Caco-2 (cell line): ENCODE results near the gene NDUFA1. TPM values are rescaled to one million over a fixed set of nuclear protein-coding genes. Genes with fewer than 3 reads are reported as not detected.

ENCODE experiments used
- BruUV-seq: library from RNA; stranded (reverse); fragments of 400-500 nt; replicated peaks from 2 replicates; lab custom pipeline; 2021; lab: Mats Ljungman, UMichigan
- CTCF ChIA-PET: fragments of 300-600 bp; sonication (Branson Sonifier 250); formaldehyde crosslinking; loops from one replicate; lab custom pipeline; 2022; ENCODE audit warnings: antibody characterized with exemption; lab: Charles Lee
- POLR2A ChIA-PET: fragments of 300-600 bp; sonication (Branson Sonifier 250); formaldehyde crosslinking; loops from one replicate; lab custom pipeline; 2022; ENCODE audit warnings: antibody characterized with exemption; lab: Charles Lee
- DNase-seq, 2 experiments: peaks; one replicate each; pipeline versions ENCODE4 v3.0.0 to v3.0.0-alpha.2; 2020 to 2022
- H3K27me3 ChIP-seq: replicated peaks from 2 replicates; pipeline ENCODE4 v1.6.0; 2011; ENCODE audit warnings: low read length; ENCODE audit not compliant: control insufficient read depth, insufficient read depth
- H3K36me3 ChIP-seq: 2 replicates; pipeline ENCODE4 v1.5.1; 2011; ENCODE audit warnings: low read length; ENCODE audit not compliant: control insufficient read depth, insufficient read depth
- H3K4me1 ChIP-seq: fragments of 250-450 bp; sonication (Bioruptor Pico); 2 replicates; pipeline ENCODE4 v1.5.1; 2020; ENCODE audit warnings: mild to moderate bottlenecking
- H3K4me3 ChIP-seq: 2 replicates; pipeline ENCODE4 v1.5.1; 2011; ENCODE audit warnings: low read depth, mild to moderate bottlenecking, control low read depth, low read length
- H3K9me3 ChIP-seq: fragments of 250-450 bp; sonication (Bioruptor Pico); 2 replicates; pipeline ENCODE4 v1.5.1; 2020; ENCODE audit warnings: mild to moderate bottlenecking, moderate library complexity
- H3K27ac Mint-ChIP-seq: one replicate; pipeline ENCODE4 v1.8.0; 2022; ENCODE audit warnings: mixed read lengths; ENCODE audit not compliant: unreplicated experiment
- H3K27me3 Mint-ChIP-seq: one replicate; pipeline ENCODE4 v1.8.0; 2022; ENCODE audit warnings: mixed read lengths; ENCODE audit not compliant: insufficient read depth, unreplicated experiment
- H3K36me3 Mint-ChIP-seq: one replicate; pipeline ENCODE4 v1.8.0; 2022; ENCODE audit warnings: mild to moderate bottlenecking, mixed read lengths; ENCODE audit not compliant: insufficient read depth, unreplicated experiment
- H3K4me1 Mint-ChIP-seq: one replicate; pipeline ENCODE4 v1.8.0; 2022; ENCODE audit warnings: low read depth, mixed read lengths; ENCODE audit not compliant: unreplicated experiment
- H3K4me3 Mint-ChIP-seq: one replicate; pipeline ENCODE4 v1.8.0; 2022; ENCODE audit warnings: mild to moderate bottlenecking, moderate library complexity, mixed read lengths; ENCODE audit not compliant: unreplicated experiment
- H3K9me3 Mint-ChIP-seq: one replicate; pipeline ENCODE4 v1.8.0; 2022; ENCODE audit warnings: mixed read lengths; ENCODE audit not compliant: unreplicated experiment
- intact Hi-C: fragments of 100-400 bp; cut with micrococcal nuclease; formaldehyde crosslinking; loops from one replicate; pipeline ENCODE4 v1.10.0; 2022; ENCODE audit not compliant: unreplicated experiment
- total RNA-seq: library from RNA; stranded (reverse); gene quantifications from 2 replicates; pipeline ENCODE4 v1.2.3, GENCODE V29; 2022
- TF ChIP-seq, protein P1 (sequence below), 2 experiments: fragments of 200-600 bp in 1 of 2; IDR thresholded peaks; 1 replicate in 1 of 2; 2 replicates in 1 of 2; pipeline versions ENCODE4 v1.5.1 to v1.8.0; 2011 to 2022; ENCODE audit warnings: antibody characterized with exemption in 1 of 2, control low read depth in 1 of 2, inconsistent platforms in 1 of 2, low read depth in 1 of 2, low read length in 1 of 2, mild to moderate bottlenecking in 1 of 2, moderate library complexity in 1 of 2; ENCODE audit not compliant: insufficient read depth in 1 of 2, severe bottlenecking in 1 of 2, unreplicated experiment in 1 of 2

Gene NDUFA1
- total RNA-seq, 1 experiment from 2014 or later: 82.6 TPM

DNA sequence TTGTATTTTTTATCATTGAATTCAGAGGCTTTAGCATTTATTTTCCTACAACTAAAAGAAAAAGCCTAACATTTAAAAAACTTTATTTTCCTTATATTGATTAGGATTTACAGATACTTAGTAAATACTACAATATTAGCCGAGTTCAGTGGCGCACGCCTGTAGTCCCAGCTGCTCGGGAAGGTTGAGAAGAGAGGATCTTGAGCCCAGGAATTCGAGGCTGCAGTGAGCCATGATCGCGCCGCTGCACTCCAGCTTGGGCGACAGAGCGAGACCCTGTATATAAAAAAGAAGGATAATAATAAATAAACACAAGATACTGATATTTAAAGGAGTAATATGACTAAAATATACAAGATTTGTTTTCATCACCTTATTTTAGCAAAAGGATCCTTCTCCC lies 18.2 kb upstream of the NDUFA1 start:
- no TSS peak for BruUV-seq

DNA sequence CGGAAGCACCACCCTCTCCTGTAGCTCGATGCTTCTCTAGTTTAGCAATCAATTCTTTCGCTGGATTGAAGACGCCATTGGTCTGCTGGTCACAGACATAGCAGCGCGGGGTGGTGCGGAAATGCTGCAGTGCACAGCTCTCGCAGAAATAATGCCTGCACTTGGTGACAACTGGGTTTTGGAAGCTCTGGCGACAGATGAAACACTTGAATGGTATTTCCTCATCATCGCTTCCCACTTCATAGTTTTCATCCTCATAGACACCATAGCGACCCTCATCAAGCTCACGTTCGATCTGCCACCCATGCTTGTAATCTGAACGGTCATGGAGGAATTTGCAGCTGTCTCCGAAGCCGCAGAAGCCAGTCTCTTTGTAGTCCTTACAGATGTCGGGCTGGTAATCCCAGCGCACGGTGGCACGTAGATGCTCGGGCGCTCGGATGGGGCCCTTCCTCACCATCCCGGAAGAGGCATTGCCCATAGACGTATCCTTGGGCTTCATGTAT lies 953 bp upstream of the NDUFA1 start:
- H3K27me3 Mint-ChIP-seq: no peaks in the 10 kb centered on the region
- peak overlapping the region; percentile 95 for H3K4me3 Mint-ChIP-seq
- H3K9me3 Mint-ChIP-seq: no peaks in the 10 kb centered on the region
- Histone ChIP-seq H3K4me1 (no peaks in the 10 kb centered on the region), H3K9me3 (no peaks in the 10 kb centered on the region), H3K27me3 (no peaks in the 10 kb centered on the region), H3K4me3 (peak overlapping the region; percentile 74), H3K36me3 (no peaks in the 10 kb centered on the region)
- TF ChIP-seq, protein P1, sequence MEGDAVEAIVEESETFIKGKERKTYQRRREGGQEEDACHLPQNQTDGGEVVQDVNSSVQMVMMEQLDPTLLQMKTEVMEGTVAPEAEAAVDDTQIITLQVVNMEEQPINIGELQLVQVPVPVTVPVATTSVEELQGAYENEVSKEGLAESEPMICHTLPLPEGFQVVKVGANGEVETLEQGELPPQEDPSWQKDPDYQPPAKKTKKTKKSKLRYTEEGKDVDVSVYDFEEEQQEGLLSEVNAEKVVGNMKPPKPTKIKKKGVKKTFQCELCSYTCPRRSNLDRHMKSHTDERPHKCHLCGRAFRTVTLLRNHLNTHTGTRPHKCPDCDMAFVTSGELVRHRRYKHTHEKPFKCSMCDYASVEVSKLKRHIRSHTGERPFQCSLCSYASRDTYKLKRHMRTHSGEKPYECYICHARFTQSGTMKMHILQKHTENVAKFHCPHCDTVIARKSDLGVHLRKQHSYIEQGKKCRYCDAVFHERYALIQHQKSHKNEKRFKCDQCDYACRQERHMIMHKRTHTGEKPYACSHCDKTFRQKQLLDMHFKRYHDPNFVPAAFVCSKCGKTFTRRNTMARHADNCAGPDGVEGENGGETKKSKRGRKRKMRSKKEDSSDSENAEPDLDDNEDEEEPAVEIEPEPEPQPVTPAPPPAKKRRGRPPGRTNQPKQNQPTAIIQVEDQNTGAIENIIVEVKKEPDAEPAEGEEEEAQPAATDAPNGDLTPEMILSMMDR (IDR thresholded peaks at IDR 0.05; ENCODE audit: insufficient read depth in 1 of 2, low read depth in 1 of 2, low read length in 1 of 2, severe bottlenecking in 1 of 2, unreplicated experiment in 1 of 2): no peak
- H3K27ac Mint-ChIP-seq: peak overlapping the region; percentile 96
- no TSS peak for BruUV-seq
- no peak for DNase-seq
- H3K4me1 Mint-ChIP-seq: no peaks in the 10 kb centered on the region
- ChIA-PET POLR2A (interaction anchor here (2.0 to 2.9 kb wide), 2 partner anchors 18 to 79 kb away, joined by 11 to 14 read pairs; partner anchors contain the start of genes RPL39 and UPF3B), CTCF (interaction anchor here (0.6 to 2.1 kb wide), 5 partner anchors 17 to 333 kb away, joined by 3 to 6 read pairs (median 3); partner anchors contain the start of genes RPL39, SOWAHD and UPF3B)
- intact Hi-C loops: loop anchor here (1.0 kb wide), 1 partner anchor 17 kb away; no protein-coding TSS in a partner anchor
- peaks cover 10% of the 10 kb centered on the region for H3K36me3 Mint-ChIP-seq

More for the DNA sequence above, 18.2 kb upstream of the NDUFA1 start:
- TF ChIP-seq, protein P1 (IDR thresholded peaks at IDR 0.05; ENCODE audit: insufficient read depth in 1 of 2, low read depth in 1 of 2, low read length in 1 of 2, severe bottlenecking in 1 of 2, unreplicated experiment in 1 of 2): no peak
- Mint-ChIP-seq H3K4me1 (no peaks in the 10 kb centered on the region), H3K36me3 (peaks cover 24% of the 10 kb centered on the region), H3K27ac (peak overlapping the region; percentile 97), H3K4me3 (peak overlapping the region; percentile 91), H3K27me3 (no peaks in the 10 kb centered on the region), H3K9me3 (no peaks in the 10 kb centered on the region)
- Histone ChIP-seq H3K9me3 (no peaks in the 10 kb centered on the region), H3K4me3 (peak overlapping the region; percentile 35), H3K27me3 (no peaks in the 10 kb centered on the region), H3K4me1 (no peaks in the 10 kb centered on the region), H3K36me3 (no peaks in the 10 kb centered on the region)
- intact Hi-C loops: loop anchor here (1.0 kb wide), 2 partner anchors 17 to 62 kb away; partner anchors contain the start of gene RPL39
- no peak for DNase-seq
- CTCF ChIA-PET: interaction anchor here (0.8 to 1.3 kb wide), 3 partner anchors 17 to 62 kb away, joined by 3 to 8 read pairs (median 4); partner anchors contain the start of gene RPL39
- POLR2A ChIA-PET: interaction anchor here (0.5 to 2.2 kb wide), 10 partner anchors 8 to 159 kb away, joined by 3 to 31 read pairs (median 4); partner anchors contain the start of genes NDUFA1, RNF113A, RPL39 and SOWAHD

DNA sequence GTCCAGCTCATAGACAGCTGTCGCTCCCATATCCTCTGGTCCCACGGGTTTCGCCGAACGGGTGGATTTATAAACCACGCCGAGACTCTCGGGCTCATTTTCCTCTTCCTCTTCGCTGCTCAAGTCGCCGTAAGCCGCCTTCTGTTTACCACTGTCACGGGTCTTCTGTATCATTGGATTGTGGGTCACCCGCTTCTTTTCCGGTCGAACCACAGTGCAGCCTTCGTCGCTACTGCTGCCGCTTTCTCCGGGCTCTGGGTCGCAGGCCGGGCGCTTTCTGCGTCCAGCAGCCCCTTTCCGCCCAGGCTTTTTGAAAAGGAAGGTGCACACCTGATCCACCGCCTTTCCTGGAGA lies 410 bp upstream of the NDUFA1 start:
- Mint-ChIP-seq H3K4me3 (peak overlapping the region; percentile 95), H3K9me3 (no peaks in the 10 kb centered on the region), H3K27ac (peak overlapping the region; percentile 96), H3K36me3 (peaks cover 10% of the 10 kb centered on the region), H3K27me3 (no peaks in the 10 kb centered on the region), H3K4me1 (no peaks in the 10 kb centered on the region)
- ChIA-PET CTCF (interaction anchor here (0.6 to 2.1 kb wide), 3 partner anchors 16 to 334 kb away, joined by 3 to 6 read pairs (median 3); partner anchors contain the start of gene SOWAHD), POLR2A (interaction anchor here (2.0 to 2.9 kb wide), 2 partner anchors 18 to 80 kb away, joined by 11 to 14 read pairs; partner anchors contain the start of genes RPL39 and UPF3B)
- DNase-seq: no peak
- no peaks in the 10 kb centered on the region for H3K4me1 ChIP-seq
- H3K36me3 ChIP-seq: no peaks in the 10 kb centered on the region
- intact Hi-C loops: no loop called here
- TSS peak; percentile 88 for BruUV-seq
- no peaks in the 10 kb centered on the region for H3K27me3 ChIP-seq
- H3K4me3 ChIP-seq: peak overlapping the region; percentile 74
- no peaks in the 10 kb centered on the region for H3K9me3 ChIP-seq
- TF ChIP-seq, protein P1 (IDR thresholded peaks at IDR 0.05; ENCODE audit: insufficient read depth in 1 of 2, low read depth in 1 of 2, low read length in 1 of 2, severe bottlenecking in 1 of 2, unreplicated experiment in 1 of 2): no peak
